HepG2 (cell line): ENCODE results near the gene CREM. TPM values are rescaled to one million over a fixed set of nuclear protein-coding genes. Genes with fewer than 3 reads are reported as not detected.

ENCODE experiments used
- KAT2B ChIP-seq: fragments of 150-350 bp; IDR thresholded peaks from 2 replicates; pipeline ENCODE4 v1.6.1; 2014; ENCODE audit warnings: low read depth, low read length, borderline replicate concordance
- NCOA2 ChIP-seq: sonication (generic); formaldehyde crosslinking; IDR thresholded peaks from 2 replicates; pipeline ENCODE4 v1.8.0; 2022; ENCODE audit warnings: inconsistent platforms
- RBM39 ChIP-seq: fragments of 200-400 bp; formaldehyde crosslinking; IDR thresholded peaks from one replicate; pipeline ENCODE4 v1.6.1; 2018; ENCODE audit warnings: antibody characterized with exemption, mild to moderate bottlenecking, low read depth, low read length; ENCODE audit not compliant: poor library complexity, severe bottlenecking
- TAF1 ChIP-seq: sonication (generic); formaldehyde crosslinking; IDR thresholded peaks from 2 replicates; pipeline ENCODE4 v1.4.0; 2020; ENCODE audit warnings: missing genetic modification reagents
- TCF12 ChIP-seq, 2 experiments: fragments of 450-650 bp in 1 of 2; sonication (generic) in 1 of 2; formaldehyde crosslinking in 1 of 2; IDR thresholded peaks; 2 replicates each; pipeline versions ENCODE4 v1.6.1 to v1.8.0; 2017 to 2022; ENCODE audit warnings: antibody characterized with exemption in 1 of 2, mild to moderate bottlenecking in 1 of 2, missing genetic modification reagents in 1 of 2, moderate library complexity in 1 of 2
- ZBTB1 ChIP-seq: sonication (generic); formaldehyde crosslinking; IDR thresholded peaks from 2 replicates; pipeline ENCODE4 v1.4.0; 2020; ENCODE audit warnings: missing genetic modification reagents, borderline replicate concordance
- ZMYM4 ChIP-seq: sonication (generic); formaldehyde crosslinking; IDR thresholded peaks from 2 replicates; pipeline ENCODE4 v1.8.1; 2023; ENCODE audit warnings: mild to moderate bottlenecking, missing genetic modification reagents
- ZNF205 ChIP-seq: IDR thresholded peaks from 2 replicates; pipeline ENCODE4 v1.6.1; 2018; ENCODE audit warnings: missing biosample characterization, missing genetic modification reagents
- ZNF446 ChIP-seq: sonication (generic); formaldehyde crosslinking; IDR thresholded peaks from 2 replicates; pipeline ENCODE4 v1.5.0; 2020; ENCODE audit warnings: mild to moderate bottlenecking, missing genetic modification reagents
- ZNF556 ChIP-seq: sonication (generic); formaldehyde crosslinking; IDR thresholded peaks from 2 replicates; pipeline ENCODE4 v1.4.0; 2020; ENCODE audit warnings: mild to moderate bottlenecking, missing genetic modification reagents, borderline replicate concordance
- polyA plus RNA-seq, 8 experiments: library from polyadenylated mRNA; depleted of rRNA in 3 of 8; stranded (reverse) in 7 of 8; unstranded in 1 of 8; fragments of >200 nt; fragmentation: Illumina TruSeq in 4 of 8; extraction: Trizol in 4 of 8; gene quantifications; 2 replicates each; pipeline versions ENCODE4 v1.2.1 to v1.2.3, GENCODE V29; 2011 to 2016; ENCODE audit warnings: low read depth in 4 of 8, missing spikeins in 1 of 8, mixed read lengths in 1 of 8; ENCODE audit not compliant: insufficient read depth in 1 of 8
- total RNA-seq, 5 experiments: library from RNA; depleted of rRNA; stranded (reverse); fragments of >200 nt; fragmentation: Illumina TruSeq; extraction: Trizol; gene quantifications; 2 replicates each; pipeline ENCODE4 v1.2.3, GENCODE V29; 2016; ENCODE audit warnings: low read depth in 1 of 5
- TF ChIP-seq, protein P1 (sequence below): IDR thresholded peaks from 2 replicates; pipeline ENCODE4 v1.6.1; 2016; ENCODE audit warnings: missing genetic modification reagents, missing compliant biosample characterization
- TF ChIP-seq, protein P2 (sequence below): sonication (generic); formaldehyde crosslinking; IDR thresholded peaks from 2 replicates; pipeline ENCODE4 v1.8.1; 2022; ENCODE audit warnings: mild to moderate bottlenecking, missing genetic modification reagents
- TF ChIP-seq, protein P3 (sequence below): sonication (generic); formaldehyde crosslinking; IDR thresholded peaks from 2 replicates; pipeline ENCODE4 v1.4.0; 2020; ENCODE audit warnings: missing genetic modification reagents
- TF ChIP-seq, protein P4 (sequence below): sonication (generic); formaldehyde crosslinking; IDR thresholded peaks from 2 replicates; pipeline ENCODE4 v1.5.0; 2020; ENCODE audit warnings: mild to moderate bottlenecking, missing genetic modification reagents, borderline replicate concordance
- TF ChIP-seq, protein P5 (sequence below): sonication (generic); formaldehyde crosslinking; IDR thresholded peaks from 2 replicates; pipeline ENCODE4 v1.4.0; 2020; ENCODE audit warnings: mild to moderate bottlenecking, missing genetic modification reagents
- TF ChIP-seq, protein P6 (sequence below): IDR thresholded peaks from 2 replicates; pipeline ENCODE4 v1.6.1; 2018; ENCODE audit warnings: missing genetic modification reagents, mild to moderate bottlenecking, missing compliant biosample characterization
- TF ChIP-seq, protein P7 (sequence below): IDR thresholded peaks from 2 replicates; pipeline ENCODE4 v1.6.1; 2016; ENCODE audit warnings: low read depth

The CREM gene
- total and polyA plus RNA-seq, 2 of the 13 experiments (the other 11 are each of a cell fraction or from before 2014, with no cell fraction given) = 21.3 to 25.4 TPM

DNA sequence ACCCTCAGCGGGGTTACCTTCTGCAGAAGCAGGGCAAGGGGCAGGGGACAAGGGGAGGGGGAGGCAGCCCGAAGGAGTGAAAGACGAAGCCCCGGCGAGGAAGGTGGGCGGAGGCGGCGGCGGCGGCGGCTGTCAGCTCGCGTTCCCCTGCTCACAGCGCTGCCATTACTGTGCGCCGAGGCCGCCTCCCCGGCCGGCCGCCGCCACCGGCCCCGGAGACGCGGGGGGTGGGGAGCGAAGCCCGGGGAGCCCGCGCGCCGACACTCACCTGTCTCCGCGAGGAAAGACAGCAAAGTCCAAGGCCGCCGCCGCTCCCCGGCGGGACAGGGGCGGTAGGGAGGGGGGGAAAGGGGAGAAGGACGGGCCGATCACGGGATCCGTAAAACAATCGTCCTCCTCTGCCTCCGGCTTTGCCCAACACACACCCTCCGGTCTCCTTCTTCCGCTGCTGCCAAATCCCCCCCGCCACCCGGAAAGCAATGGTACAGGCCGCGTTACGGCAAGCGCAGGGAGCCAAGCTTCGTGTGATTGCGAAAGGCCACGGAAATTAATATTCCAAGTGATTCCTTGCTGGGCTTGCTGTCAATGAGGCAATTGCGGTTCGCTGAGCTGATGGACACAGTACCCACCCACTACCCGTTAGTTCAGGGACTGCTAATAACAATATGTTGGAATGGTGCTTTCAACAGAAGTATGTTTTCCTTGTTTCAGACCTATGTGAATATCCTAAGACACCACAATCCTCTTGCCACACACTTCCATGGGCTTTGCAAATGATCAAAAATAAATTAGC lies 36.3 kb upstream of the CREM start, which contains the start of gene CUL2 (continued):
- TF ChIP-seq, protein P1, sequence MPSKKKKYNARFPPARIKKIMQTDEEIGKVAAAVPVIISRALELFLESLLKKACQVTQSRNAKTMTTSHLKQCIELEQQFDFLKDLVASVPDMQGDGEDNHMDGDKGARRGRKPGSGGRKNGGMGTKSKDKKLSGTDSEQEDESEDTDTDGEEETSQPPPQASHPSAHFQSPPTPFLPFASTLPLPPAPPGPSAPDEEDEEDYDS (CRISPR knock-in tag) = peak; percentile 30; the same call in 1 of the 2 replicates
- TF ChIP-seq KAT2B = no peak
- no peak for TF ChIP-seq TCF12 (IDR thresholded peaks at IDR 0.05)
- peak; percentile 71; the same call in 1 of the 2 replicates for TF ChIP-seq TCF12 (CRISPR knock-in tag; IDR thresholded peaks at IDR 0.05)
- TF ChIP-seq, protein P2, sequence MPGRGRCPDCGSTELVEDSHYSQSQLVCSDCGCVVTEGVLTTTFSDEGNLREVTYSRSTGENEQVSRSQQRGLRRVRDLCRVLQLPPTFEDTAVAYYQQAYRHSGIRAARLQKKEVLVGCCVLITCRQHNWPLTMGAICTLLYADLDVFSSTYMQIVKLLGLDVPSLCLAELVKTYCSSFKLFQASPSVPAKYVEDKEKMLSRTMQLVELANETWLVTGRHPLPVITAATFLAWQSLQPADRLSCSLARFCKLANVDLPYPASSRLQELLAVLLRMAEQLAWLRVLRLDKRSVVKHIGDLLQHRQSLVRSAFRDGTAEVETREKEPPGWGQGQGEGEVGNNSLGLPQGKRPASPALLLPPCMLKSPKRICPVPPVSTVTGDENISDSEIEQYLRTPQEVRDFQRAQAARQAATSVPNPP = no peak
- peak; percentile 53 for TF ChIP-seq NCOA2 (CRISPR knock-in tag)
- TF ChIP-seq ZNF205 (CRISPR knock-in tag) = no peak
- peak; percentile 56 for TF ChIP-seq TAF1 (CRISPR knock-in tag)
- TF ChIP-seq, protein P3, sequence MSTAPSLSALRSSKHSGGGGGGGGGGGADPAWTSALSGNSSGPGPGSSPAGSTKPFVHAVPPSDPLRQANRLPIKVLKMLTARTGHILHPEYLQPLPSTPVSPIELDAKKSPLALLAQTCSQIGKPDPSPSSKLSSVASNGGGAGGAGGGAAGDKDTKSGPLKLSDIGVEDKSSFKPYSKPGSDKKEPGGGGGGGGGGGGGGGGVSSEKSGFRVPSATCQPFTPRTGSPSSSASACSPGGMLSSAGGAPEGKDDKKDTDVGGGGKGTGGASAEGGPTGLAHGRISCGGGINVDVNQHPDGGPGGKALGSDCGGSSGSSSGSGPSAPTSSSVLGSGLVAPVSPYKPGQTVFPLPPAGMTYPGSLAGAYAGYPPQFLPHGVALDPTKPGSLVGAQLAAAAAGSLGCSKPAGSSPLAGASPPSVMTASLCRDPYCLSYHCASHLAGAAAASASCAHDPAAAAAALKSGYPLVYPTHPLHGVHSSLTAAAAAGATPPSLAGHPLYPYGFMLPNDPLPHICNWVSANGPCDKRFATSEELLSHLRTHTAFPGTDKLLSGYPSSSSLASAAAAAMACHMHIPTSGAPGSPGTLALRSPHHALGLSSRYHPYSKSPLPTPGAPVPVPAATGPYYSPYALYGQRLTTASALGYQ (CRISPR knock-in tag) = no peak
- TF ChIP-seq, protein P4, sequence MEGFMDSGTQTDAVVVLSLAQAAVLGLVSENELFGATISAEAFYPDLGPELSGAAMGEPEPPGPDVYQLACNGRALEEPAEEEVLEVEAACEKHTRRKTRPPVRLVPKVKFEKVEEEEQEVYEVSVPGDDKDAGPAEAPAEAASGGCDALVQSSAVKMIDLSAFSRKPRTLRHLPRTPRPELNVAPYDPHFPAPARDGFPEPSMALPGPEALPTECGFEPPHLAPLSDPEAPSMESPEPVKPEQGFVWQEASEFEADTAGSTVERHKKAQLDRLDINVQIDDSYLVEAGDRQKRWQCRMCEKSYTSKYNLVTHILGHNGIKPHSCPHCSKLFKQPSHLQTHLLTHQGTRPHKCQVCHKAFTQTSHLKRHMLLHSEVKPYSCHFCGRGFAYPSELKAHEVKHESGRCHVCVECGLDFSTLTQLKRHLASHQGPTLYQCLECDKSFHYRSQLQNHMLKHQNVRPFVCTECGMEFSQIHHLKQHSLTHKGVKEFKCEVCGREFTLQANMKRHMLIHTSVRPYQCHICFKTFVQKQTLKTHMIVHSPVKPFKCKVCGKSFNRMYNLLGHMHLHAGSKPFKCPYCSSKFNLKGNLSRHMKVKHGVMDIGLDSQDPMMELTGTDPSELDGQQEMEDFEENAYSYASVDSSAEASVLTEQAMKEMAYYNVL (CRISPR knock-in tag) = peak; percentile 28; the same call in 1 of the 2 replicates
- TF ChIP-seq, protein P5, sequence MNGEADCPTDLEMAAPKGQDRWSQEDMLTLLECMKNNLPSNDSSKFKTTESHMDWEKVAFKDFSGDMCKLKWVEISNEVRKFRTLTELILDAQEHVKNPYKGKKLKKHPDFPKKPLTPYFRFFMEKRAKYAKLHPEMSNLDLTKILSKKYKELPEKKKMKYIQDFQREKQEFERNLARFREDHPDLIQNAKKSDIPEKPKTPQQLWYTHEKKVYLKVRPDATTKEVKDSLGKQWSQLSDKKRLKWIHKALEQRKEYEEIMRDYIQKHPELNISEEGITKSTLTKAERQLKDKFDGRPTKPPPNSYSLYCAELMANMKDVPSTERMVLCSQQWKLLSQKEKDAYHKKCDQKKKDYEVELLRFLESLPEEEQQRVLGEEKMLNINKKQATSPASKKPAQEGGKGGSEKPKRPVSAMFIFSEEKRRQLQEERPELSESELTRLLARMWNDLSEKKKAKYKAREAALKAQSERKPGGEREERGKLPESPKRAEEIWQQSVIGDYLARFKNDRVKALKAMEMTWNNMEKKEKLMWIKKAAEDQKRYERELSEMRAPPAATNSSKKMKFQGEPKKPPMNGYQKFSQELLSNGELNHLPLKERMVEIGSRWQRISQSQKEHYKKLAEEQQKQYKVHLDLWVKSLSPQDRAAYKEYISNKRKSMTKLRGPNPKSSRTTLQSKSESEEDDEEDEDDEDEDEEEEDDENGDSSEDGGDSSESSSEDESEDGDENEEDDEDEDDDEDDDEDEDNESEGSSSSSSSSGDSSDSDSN (CRISPR knock-in tag) = peak; percentile 71
- peak; percentile 62; the same call in 1 of the 2 replicates for TF ChIP-seq ZNF556 (CRISPR knock-in tag)
- TF ChIP-seq ZNF446 (CRISPR knock-in tag) = no peak; the same call in 1 of the 2 replicates
- TF ChIP-seq ZMYM4 = peak; percentile 92
- TF ChIP-seq, protein P6, sequence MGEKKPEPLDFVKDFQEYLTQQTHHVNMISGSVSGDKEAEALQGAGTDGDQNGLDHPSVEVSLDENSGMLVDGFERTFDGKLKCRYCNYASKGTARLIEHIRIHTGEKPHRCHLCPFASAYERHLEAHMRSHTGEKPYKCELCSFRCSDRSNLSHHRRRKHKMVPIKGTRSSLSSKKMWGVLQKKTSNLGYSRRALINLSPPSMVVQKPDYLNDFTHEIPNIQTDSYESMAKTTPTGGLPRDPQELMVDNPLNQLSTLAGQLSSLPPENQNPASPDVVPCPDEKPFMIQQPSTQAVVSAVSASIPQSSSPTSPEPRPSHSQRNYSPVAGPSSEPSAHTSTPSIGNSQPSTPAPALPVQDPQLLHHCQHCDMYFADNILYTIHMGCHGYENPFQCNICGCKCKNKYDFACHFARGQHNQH (CRISPR knock-in tag) = peak; percentile 69
- TF ChIP-seq ZBTB1 (CRISPR knock-in tag) = no peak
- TF ChIP-seq RBM39 = peak; percentile 68
- TF ChIP-seq, protein P7, sequence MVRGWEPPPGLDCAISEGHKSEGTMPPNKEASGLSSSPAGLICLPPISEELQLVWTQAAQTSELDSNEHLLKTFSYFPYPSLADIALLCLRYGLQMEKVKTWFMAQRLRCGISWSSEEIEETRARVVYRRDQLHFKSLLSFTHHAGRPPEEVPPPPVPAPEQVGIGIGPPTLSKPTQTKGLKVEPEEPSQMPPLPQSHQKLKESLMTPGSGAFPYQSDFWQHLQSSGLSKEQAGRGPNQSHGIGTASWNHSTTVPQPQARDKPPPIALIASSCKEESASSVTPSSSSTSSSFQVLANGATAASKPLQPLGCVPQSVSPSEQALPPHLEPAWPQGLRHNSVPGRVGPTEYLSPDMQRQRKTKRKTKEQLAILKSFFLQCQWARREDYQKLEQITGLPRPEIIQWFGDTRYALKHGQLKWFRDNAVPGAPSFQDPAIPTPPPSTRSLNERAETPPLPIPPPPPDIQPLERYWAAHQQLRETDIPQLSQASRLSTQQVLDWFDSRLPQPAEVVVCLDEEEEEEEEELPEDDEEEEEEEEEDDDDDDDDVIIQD = peak; percentile 51; the same call in 1 of the 2 replicates
